ENCODE data around the gene PRDM2. TPM values are rescaled to one million over a fixed set of nuclear protein-coding genes. Genes with fewer than 3 reads are reported as not detected.
A peak's percentile ranks its signal among the peaks of the same experiment; 100 is the strongest.
"Not testable (repeated sequence)": the region's sequence is repeated elsewhere in the genome, so short reads cannot be mapped to it uniquely, and the experiment has no call there.

Gene PRDM2
- total RNA-seq, 4 donors from 2014 or later = 26.3 to 39.5 (median 34.6) TPM

DNA sequence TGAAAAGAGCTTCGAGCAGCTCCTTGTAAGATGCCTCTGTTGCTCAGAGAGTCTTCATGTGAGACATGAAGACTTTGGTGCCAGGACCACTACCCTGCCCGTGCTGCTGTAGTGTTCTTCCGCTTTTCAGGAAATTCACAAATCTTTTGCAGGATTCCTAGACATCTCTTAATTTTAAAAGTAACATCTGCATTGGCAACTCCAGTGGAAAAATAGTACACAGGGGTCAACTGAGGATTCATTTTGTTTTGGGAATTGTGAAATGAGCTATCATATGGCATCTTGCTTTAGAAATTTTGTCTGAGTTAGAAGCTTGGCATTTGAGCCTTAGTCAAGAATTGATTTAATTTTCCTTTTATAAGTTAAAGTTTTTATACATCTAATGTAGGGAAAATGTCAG lies 7.2 kb downstream of the PRDM2 start:
- ATAC-seq (ENCODE audit: low FRiP score) (no peak), DNase-seq (ENCODE audit: low spot score) (no peak)
- no peak for TF ChIP-seq CTCF (IDR thresholded peaks at IDR 0.05)

GRCh38 chr1:13708380-13708982 lies 8.5 kb downstream of the PRDM2 start:
- DNase-seq (ENCODE audit: low spot score) (no peak), ATAC-seq (ENCODE audit: low FRiP score) (no peak)
- no peak for TF ChIP-seq CTCF (IDR thresholded peaks at IDR 0.05)

DNA sequence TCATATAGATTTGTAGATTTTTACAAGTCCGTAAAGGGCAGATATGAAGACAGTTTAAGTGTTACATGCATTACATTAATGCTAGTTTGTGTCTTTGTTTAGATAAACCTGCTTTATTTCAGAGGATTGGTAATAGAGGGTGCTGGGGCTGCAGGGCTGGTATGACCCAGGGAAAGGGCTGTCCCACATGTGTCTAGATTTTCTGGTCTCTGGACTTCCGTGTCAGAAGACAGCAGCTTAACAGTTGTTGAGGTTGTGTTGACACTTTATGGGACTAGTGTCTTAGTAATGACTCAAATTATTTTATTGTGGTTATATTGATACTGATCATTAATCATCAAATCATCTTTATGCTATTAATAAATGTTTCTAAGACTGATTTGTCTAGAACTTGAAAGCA lies 10.1 kb downstream of the PRDM2 start:
- ATAC-seq (ENCODE audit: low FRiP score) (no peak), DNase-seq (ENCODE audit: low spot score) (no peak)
- no peak for TF ChIP-seq CTCF (IDR thresholded peaks at IDR 0.05)

- DNase-seq (ENCODE audit: low spot score) = no peak
- no peak for TF ChIP-seq CTCF (IDR thresholded peaks at IDR 0.05)
- ATAC-seq (ENCODE audit: low FRiP score) = no peak
Measured at GRCh38 chr1:13714851-13715250, 14.9 kb downstream of the PRDM2 start.

GRCh38 chr1:13715616-13716287 lies 15.8 kb downstream of the PRDM2 start:
- DNase-seq (ENCODE audit: low spot score); ATAC-seq (ENCODE audit: low FRiP score): not testable (repeated sequence)

DNA sequence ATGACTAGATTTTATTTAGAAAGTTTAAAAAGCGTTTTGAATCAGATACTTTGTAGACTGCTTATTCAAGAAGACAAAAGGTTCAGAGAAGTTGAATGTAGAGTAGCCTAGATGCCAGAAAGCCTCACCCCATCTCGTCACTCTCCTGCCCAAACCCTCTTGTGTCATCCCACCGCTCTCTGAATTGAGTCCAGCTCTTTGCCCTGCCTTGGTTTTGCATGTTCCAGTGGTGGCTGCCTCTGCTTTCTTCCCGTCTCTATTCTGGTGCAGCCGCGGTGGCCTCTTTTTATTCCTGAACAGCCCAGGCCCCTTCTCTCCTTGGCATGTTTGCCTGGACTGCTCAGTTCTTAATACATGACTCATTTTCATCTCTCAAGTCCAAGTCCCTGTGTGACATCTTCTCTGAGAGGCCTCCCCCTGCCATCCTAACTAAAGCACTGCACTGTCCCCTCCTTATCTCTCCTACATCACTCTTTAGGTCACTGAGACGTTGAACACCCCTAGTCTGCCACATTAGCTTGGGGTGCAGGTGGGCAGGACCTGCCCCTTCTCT lies 22.9 kb downstream of the PRDM2 start:
- DNase-seq (ENCODE audit: low spot score) = no peak
- ATAC-seq (ENCODE audit: low FRiP score) = peak; percentile 21
- TF ChIP-seq CTCF (IDR thresholded peaks at IDR 0.05) = no peak

DNA sequence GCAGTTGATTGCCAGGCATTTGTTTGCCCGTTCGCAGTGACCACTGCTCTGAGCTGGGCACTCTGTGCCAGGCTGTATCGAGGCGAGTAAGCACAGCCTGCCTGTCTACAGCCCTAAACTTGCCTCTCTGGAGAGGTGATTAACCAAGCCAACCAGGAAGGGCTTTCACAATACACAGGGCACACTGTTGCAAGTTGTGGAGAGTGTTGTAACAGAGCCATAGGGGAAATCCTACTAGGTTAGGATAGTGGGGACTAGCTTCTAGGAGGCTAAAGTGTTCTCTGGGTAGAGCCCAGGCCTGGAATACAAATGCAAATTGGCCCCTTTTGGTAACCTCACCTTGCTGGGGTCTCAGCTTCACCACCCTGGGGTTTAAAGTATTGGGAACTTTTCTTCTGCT lies 23.8 kb downstream of the PRDM2 start:
- ATAC-seq (ENCODE audit: low FRiP score) (peak; percentile 65), DNase-seq (ENCODE audit: low spot score) (no peak)
- no peak for TF ChIP-seq CTCF (IDR thresholded peaks at IDR 0.05)
